Measurements from ENCODE around the gene SNX30.
A peak's percentile ranks its signal among the peaks of the same experiment; 100 is the strongest.

Gene SNX30

GRCh38 chr9:112752334-112753125, 2.0 kb downstream of the SNX30 start:
- no peak for DNase-seq (ENCODE audit: low read depth)

DNA sequence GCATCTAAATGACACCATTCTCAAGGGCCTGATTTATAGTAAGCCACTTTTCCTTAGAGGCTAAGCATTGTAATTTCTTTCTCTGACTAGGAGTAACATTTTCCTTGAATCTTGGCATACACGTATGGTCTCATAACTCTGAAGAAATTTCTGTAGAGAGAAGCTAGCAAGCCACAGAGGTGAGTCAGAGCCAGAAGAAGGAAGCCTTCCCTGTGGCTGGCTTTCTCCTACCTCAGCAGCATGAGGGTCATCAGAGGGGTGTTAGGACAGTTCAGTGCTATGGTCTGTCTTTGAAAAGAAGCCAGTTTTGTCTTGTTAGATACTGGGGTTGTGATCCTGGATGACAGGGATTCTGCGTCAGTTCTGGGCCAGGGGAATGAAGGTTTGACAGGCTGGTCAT, 3.2 kb downstream of the SNX30 start:
- peak; percentile 93 for DNase-seq (ENCODE audit: low read depth)

GRCh38 chr9:112754578-112754977, 4.0 kb downstream of the SNX30 start:
- no peak for DNase-seq (ENCODE audit: low read depth)

- peak; percentile 30 for DNase-seq (ENCODE audit: low read depth)
Measured at GRCh38 chr9:112755016-112755427, 4.5 kb downstream of the SNX30 start.

- no peak for DNase-seq (ENCODE audit: low read depth)
Measured at GRCh38 chr9:112755675-112756074, 5.1 kb downstream of the SNX30 start.

DNA sequence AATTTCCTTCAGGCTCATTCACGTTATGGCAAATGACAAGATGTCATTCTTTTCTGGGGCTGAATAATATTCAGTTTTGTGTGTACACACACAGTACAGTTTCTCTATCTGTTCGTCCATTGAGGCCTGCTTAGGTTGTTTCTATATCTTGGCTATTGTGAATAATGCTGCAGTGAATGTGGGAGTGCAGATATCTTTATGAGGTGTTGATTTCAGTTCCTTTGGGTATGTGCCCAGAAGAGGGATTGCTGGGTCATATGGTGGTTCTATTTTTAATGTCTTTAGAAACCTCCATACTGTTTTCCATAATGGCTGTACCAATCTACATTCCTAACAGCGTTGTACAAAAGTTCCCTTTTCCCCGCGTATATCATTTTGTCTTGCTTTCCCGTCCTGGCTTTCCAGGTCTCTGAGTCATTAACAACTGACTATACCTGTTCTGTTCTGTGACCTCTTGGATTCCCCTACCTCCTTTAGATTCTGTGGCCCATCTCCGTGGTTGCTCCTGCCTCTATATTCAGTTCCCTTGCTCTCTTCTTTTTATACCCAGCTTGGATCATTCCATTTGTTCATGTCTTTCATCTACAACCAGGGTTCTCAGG, 6.8 kb downstream of the SNX30 start:
- no peak for DNase-seq (ENCODE audit: low read depth)

- DNase-seq (ENCODE audit: low read depth) = no peak
Measured at GRCh38 chr9:112757940-112758339, 7.4 kb downstream of the SNX30 start.

DNA sequence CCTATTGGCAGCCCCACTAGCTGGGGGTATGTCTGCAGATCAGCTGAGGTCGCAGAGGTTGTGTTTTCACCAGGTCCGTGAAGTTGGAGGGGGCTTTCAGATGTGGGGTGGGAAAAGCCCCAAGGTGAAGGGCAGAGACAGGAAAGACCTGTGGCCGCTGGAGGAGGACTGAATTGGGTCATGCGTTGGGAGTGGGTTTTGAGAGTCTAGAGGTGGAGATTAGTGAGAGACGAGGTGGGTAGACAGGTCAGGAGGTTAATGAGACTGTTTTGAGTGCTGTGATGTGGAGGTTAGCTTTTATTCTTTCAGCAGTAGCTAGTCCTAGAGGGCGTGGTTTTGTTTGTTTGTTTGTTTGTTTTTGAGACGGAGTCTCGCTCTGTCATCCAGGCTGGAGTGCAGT, 10.3 kb downstream of the SNX30 start:
- no peak for DNase-seq (ENCODE audit: low read depth)

DNA sequence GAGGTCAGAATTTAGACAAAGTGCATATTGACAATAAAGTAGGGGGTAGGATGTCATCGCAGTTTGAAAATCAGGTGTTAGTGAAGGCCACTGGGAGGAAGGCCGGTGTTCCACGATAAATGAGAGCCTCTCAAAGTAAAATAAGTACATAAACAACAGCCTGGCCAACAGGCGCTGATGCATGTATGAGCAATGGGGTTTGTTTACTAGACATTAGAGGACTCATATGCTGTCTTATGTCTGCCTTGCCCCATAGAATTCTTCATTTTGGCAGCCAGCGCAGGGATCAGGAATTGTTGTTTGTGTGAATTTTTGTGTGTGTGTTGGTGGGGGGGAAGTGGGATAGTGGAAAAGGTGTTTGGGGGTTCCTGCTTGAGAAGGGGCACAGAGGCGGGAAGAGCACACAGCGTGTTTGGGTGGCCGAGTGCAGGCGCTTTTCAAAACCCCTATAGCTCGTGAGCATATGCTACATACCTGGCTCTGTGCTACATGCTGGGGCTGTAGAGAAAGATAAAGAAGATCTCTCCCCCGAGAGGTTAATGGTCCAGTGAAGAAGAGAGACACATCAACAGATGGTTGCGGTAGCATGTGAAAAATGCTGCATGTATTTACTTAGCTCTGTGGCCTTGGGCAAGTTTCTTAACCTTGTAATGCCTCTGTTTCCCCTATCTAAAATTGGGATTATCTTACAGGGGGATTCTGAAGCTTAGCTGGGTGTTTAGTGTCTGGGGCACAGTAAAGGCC, 11.5 kb downstream of the SNX30 start:
- DNase-seq (ENCODE audit: low read depth) = peak; percentile 82

GRCh38 chr9:112762726-112763518, 12.4 kb downstream of the SNX30 start:
- DNase-seq (ENCODE audit: low read depth) = no peak

DNA sequence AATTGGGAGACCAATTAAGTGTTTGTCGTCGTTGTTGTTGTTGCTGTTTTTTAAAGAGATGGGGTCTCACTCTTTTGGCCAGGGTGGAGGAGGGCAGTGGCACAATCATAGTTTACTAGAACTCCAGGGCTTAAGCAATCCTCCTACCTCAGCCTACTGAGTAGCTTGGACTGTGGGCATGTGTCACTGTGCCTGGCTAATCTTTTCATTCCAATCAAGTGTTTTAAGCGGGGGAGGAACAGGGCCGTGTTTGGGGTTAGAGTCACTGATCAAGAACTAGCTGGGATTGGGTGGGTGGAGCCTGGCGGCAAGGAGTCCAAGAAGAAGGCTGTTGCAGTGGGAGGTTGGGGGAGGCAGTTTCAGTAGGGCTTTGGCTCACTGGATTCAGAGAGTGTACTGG, 13.8 kb downstream of the SNX30 start:
- DNase-seq (ENCODE audit: low read depth) = peak; percentile 66

GRCh38 chr9:112764837-112765236, 14.3 kb downstream of the SNX30 start:
- DNase-seq (ENCODE audit: low read depth) = no peak

DNA sequence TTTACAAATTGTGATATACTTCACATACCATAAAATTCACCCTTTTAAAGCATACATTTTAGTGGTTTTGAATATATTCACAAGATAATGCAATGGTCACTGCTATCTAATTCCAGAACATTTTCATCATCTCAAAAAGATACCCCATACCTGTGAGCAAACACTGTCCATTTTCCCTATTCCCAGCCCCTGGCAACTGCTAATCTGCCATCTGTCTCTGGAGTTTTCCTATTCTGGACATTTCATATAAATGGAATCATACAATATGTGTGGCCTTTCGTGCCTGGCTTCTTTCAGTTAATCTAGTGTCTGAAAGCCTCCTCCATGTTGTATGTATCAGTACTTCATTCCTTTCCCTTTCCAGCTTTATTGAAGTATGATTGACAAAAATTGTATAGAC, 14.7 kb downstream of the SNX30 start:
- no peak for DNase-seq (ENCODE audit: low read depth)

- no peak for DNase-seq (ENCODE audit: low read depth)
Measured at GRCh38 chr9:112771359-112772214, 21.0 kb downstream of the SNX30 start.

DNA sequence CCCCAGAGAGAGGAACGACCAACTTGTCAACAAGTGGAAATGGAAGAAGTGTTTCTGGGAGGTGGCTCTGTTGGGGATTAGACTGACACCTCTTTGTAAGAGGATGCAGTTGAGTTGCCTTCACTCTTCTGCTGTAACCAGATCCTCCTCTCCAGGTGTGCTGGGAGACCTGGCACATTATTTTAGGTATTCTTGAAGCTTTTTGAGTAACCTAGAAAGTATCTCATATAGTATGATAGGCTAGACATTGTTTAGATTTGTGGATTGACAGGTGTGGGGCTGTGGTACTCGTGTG, 21.6 kb downstream of the SNX30 start:
- DNase-seq (ENCODE audit: low read depth) = no peak

DNA sequence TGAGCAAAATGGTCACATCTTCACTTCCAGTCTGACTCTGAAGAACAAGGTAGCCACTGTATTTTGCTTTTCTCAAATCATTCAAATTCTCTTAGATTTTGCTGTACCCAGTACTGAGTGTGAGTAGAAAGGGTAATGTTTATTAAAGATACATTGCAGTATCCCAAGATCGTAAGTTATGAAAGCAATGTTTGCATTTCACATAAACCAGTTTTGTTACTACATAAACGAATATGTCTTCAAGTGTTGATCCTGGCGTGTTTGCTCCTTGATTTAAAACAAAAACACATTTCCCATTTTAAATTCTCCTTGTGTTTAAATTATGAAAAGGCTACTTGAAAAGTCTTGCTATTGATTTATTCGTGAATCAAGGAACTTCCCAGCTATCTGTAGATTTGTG, 22.0 kb downstream of the SNX30 start:
- no peak for DNase-seq (ENCODE audit: low read depth)

DNA sequence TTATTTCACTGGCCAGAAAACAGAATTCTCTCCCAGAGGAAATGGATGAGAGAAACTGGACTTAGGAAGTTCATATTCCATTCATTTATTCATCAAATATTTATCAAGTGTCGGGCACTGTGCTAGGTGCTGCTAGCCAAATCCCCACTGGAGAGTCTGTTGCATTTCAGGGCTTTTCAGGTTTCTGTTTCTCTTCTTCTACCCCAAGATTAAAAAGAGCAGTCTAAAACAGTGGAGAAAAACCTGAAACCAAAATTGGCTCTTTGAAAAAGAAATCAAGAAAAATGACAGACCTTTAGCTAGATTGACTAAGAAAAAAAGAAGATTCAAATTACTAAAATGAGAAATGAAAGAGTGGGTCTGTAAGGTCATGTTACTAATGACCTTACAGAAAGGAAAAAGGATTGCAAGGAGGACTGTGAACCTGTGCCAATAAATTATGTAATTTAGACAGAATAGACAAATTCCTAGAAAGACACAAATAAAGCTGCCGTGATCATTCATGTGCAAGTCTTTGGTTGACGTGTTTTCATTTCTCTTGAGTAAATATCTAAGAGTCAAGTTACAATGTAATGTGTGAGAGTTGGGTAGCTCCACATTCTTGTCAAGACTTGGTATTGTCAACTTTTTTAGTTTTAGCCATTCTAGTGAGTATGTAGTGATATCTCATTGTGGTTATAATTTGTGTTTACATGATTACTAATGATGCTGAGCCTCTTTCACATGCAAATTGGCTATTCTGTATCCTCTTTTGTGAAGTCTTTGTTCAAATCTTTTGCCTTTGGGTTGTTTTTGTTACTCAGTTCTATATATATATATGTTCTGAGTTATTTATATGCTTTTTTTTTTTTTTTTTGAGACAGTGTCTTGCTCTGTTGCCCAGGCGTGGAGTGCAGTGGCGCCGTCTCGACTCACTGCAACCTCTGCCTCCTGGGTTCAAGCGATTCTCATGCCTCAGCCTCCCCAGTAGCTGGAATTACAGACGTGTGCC, 23.7 kb downstream of the SNX30 start:
- peak; percentile 73 for DNase-seq (ENCODE audit: low read depth)

DNA sequence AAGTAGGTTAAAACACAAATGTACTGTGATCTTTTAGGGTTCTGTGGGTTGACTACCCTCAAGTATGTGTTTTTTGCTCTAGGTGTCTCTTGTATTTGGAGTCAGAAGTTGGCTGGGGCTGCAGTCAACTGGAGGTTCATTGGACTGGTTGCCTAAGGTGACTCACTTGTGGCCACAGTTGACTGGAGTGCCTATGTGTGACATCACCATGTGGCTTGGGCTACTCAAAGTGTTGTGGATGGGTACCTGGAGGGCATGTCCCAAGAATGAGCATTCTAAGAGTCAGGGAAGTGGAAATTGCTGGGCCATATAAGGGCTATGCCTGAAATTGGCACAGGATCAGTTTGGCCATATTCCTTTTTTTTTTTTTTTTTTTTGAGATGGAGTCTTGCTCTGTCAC, 27.4 kb downstream of the SNX30 start:
- no peak for DNase-seq (ENCODE audit: low read depth)

DNA sequence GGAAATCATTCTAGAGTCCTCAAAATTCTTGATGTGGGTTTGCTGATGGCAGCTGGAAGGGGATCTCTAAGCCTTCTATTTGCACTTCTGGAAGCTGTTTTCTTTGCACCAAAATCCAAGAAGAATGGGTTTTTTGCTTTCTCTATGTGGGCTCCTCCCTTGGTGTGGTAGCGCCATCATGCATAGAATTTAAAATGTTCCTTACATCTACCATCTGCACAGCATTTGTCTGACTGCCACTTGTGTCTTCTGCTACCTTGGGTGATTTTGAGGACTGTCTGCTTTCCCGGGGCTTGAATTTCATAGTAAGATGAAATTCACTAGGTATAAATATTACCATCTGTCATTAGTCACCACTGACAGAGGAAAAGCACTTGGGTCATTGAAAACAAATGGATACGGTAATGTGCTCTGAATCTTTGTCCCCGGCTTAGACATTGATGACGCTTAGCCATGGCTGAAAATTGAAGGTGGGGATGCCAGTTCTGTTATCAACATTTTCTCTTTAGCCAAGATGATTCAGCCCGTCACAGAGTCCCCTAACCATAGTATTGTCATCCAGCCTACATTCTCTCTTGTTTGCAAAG, 30.0 kb downstream of the SNX30 start:
- no peak for DNase-seq (ENCODE audit: low read depth)

- DNase-seq (ENCODE audit: low read depth) = no peak
Measured at GRCh38 chr9:112782218-112782617, 31.7 kb downstream of the SNX30 start.
